DND-41 (cell line): ENCODE results near the gene HSD17B14.
A peak's percentile ranks its signal among the peaks of the same experiment; 100 is the strongest.

Experiments used
- ATAC-seq: fragments of 200-7000 bp; cut with Tn5 transposase; 3 replicates; pipeline ENCODE4 v1.9.1; 2021; ENCODE audit warnings: low read depth; ENCODE audit not compliant: insufficient read depth
- DNase-seq: peaks from one replicate; pipeline ENCODE4 v3.0.0-alpha.2; 2020
- H2AFZ ChIP-seq: 2 replicates; pipeline ENCODE4 v1.6.0; 2012; ENCODE audit warnings: low read depth, low read length
- H3K27ac ChIP-seq: 2 replicates; pipeline ENCODE4 v1.5.1; 2012; ENCODE audit warnings: low read length, inconsistent platforms
- H3K27me3 ChIP-seq: fragments of 200-600 bp; sonication (generic); 2 replicates; pipeline ENCODE4 v1.6.0; 2012; ENCODE audit warnings: low read length, mild to moderate bottlenecking, inconsistent platforms; ENCODE audit not compliant: insufficient read depth, poor library complexity
- H3K36me3 ChIP-seq: 2 replicates; pipeline ENCODE4 v1.5.1; 2012; ENCODE audit warnings: low read length, inconsistent platforms; ENCODE audit not compliant: insufficient read depth
- H3K4me1 ChIP-seq: 2 replicates; pipeline ENCODE4 v1.5.1; 2012; ENCODE audit warnings: mild to moderate bottlenecking, low read length; ENCODE audit not compliant: insufficient read depth
- H3K4me2 ChIP-seq: 2 replicates; pipeline ENCODE4 v1.6.0; 2012; ENCODE audit warnings: mild to moderate bottlenecking, moderate library complexity, low read length, inconsistent platforms; ENCODE audit not compliant: insufficient read depth
- H3K4me3 ChIP-seq, 2 experiments: fragments of 200-600 bp in 1 of 2; shearing (Covaris generic) in 1 of 2; 2 replicates each; pipeline ENCODE4 v1.5.1; 2012 to 2016; ENCODE audit warnings: inconsistent platforms in 2 of 2, low read length in 2 of 2, mild to moderate bottlenecking in 2 of 2, low read depth in 1 of 2, moderate library complexity in 1 of 2
- H3K79me2 ChIP-seq: 2 replicates; pipeline ENCODE4 v1.6.0; 2012; ENCODE audit warnings: low read length, inconsistent platforms; ENCODE audit not compliant: insufficient read depth
- H3K9ac ChIP-seq: 2 replicates; pipeline ENCODE4 v1.6.0; 2012; ENCODE audit warnings: low read depth, mild to moderate bottlenecking, inconsistent platforms, low read length, moderate library complexity
- H3K9me3 ChIP-seq: 2 replicates; pipeline ENCODE4 v1.5.1; 2012; ENCODE audit warnings: low read length, moderate library complexity, mild to moderate bottlenecking, inconsistent platforms; ENCODE audit not compliant: insufficient read depth, severe bottlenecking
- H4K20me1 ChIP-seq: 2 replicates; pipeline ENCODE4 v1.6.0; 2012; ENCODE audit warnings: low read length; ENCODE audit not compliant: insufficient read depth
- EZH2 ChIP-seq: IDR thresholded peaks from 3 replicates; pipeline ENCODE4 v1.6.1; 2012; ENCODE audit warnings: borderline replicate concordance, low read depth, mild to moderate bottlenecking, moderate library complexity, low read length, inconsistent platforms; ENCODE audit not compliant: severe bottlenecking
- TF ChIP-seq, protein P1 (sequence below): IDR thresholded peaks from 2 replicates; pipeline ENCODE4 v1.5.1; 2012; ENCODE audit warnings: borderline replicate concordance, low read length, moderate library complexity, mild to moderate bottlenecking; ENCODE audit not compliant: poor library complexity, severe bottlenecking; ENCODE audit errors: extremely low read depth

HSD17B14 gene

DNA sequence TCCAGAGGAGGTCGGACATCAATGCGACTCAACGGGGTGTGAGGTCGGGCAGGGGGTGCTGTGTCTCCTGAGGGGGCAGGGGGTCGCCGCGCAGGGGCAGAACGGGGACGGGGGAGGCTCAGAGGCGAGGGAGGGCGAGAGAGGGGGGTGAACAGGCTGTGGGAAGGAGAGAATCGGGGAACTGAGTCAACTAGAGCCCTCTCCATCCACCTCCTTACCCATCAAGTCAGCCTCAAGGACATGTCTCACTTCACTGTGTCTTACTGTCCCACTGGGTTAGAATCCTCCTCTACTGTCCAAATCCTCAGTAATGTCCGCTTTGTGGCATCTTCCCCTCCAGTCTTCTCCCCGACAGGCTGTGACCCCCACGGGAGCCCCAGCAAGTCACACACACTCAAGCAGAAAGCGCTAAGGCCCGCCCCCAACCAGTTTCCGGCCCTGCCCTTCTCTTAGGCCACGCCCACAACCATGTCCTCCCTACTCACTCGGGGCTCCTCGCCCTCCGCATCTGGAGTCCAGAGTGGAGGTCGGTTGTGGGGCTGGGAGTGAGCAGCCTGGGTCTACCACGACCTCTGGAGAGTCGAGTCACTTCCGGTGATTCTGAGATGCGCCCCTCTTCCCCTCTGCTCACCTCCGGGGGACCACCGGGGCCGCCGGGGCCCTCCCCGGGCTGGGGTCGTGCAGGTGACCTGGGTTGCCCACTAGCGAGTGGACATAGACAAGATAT, 22.9 kb upstream of the HSD17B14 start:
- Histone ChIP-seq H3K27ac (no peak overlapping the region), H4K20me1 (no peaks in the 10 kb centered on the region), H3K4me2 (no peak overlapping the region), H3K79me2 (no peaks in the 10 kb centered on the region), H3K36me3 (no peaks in the 10 kb centered on the region), H3K9ac (no peak overlapping the region), H3K9me3 (no peaks in the 10 kb centered on the region), H3K4me1 (no peaks in the 10 kb centered on the region), H3K27me3 (no peaks in the 10 kb centered on the region), H2AFZ (peak overlapping the region; percentile 16; the same call in 1 of the 2 replicates), H3K4me3 (no peak overlapping the region)
- DNase-seq (peak; percentile 51), ATAC-seq (peak; percentile 62; the same call in 2 of the 3 replicates)
- TF ChIP-seq EZH2 = no peak
- TF ChIP-seq, protein P1, sequence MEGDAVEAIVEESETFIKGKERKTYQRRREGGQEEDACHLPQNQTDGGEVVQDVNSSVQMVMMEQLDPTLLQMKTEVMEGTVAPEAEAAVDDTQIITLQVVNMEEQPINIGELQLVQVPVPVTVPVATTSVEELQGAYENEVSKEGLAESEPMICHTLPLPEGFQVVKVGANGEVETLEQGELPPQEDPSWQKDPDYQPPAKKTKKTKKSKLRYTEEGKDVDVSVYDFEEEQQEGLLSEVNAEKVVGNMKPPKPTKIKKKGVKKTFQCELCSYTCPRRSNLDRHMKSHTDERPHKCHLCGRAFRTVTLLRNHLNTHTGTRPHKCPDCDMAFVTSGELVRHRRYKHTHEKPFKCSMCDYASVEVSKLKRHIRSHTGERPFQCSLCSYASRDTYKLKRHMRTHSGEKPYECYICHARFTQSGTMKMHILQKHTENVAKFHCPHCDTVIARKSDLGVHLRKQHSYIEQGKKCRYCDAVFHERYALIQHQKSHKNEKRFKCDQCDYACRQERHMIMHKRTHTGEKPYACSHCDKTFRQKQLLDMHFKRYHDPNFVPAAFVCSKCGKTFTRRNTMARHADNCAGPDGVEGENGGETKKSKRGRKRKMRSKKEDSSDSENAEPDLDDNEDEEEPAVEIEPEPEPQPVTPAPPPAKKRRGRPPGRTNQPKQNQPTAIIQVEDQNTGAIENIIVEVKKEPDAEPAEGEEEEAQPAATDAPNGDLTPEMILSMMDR = no peak

DNA sequence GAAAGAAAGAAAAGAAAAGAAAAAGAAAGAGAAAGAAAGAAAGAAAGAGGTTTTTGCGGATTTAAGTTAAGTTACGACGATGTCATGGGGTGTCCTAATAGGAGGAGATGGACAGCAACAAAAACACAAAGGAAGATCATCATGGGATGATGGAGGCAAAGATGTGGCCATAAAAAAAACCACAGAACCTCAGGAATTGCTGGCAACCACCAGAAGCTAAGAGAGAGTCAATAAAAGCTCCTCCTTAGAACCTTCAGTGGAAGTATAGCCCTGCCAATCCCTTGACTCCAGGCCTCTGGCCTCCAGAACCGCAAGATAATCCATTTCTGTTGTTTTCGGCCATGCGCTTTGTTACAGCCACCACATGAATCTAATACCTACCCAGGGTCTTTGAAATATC, 20.6 kb upstream of the HSD17B14 start:
- Histone ChIP-seq H4K20me1 (no peaks in the 10 kb centered on the region), H3K4me3 (no peak overlapping the region), H3K36me3 (no peaks in the 10 kb centered on the region), H3K9ac (no peak overlapping the region), H3K27ac (no peak overlapping the region), H3K4me2 (no peak overlapping the region), H3K4me1 (no peaks in the 10 kb centered on the region), H2AFZ (no peak overlapping the region), H3K79me2 (no peaks in the 10 kb centered on the region), H3K9me3 (no peaks in the 10 kb centered on the region), H3K27me3 (no peaks in the 10 kb centered on the region)
- no peak for DNase-seq
- TF ChIP-seq, protein P1 = no peak
- no peak for TF ChIP-seq EZH2
- no peak for ATAC-seq

DNA sequence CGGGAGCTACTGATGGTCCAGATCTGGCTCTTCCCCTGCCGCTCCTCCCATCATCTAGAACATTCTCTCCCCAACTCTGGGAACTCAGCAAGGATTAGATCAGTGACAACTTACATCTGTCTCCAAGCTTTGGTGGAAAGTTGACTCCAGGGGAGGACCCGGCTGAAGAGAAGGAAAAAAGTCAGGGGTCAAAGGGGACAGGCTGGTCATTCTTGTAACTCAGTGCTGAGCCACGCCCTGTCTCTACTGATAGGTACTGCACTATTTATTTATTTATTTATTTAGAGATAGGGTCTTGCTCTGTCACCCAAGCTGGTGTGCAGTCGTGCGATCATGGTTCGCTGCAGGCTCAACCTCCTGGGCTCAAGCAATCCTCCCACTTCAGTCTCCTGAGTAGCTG, 17.8 kb upstream of the HSD17B14 start:
- Histone ChIP-seq H3K9me3 (no peaks in the 10 kb centered on the region), H3K79me2 (no peaks in the 10 kb centered on the region), H2AFZ (no peak overlapping the region), H3K4me3 (no peak overlapping the region), H3K27me3 (no peaks in the 10 kb centered on the region), H3K9ac (no peak overlapping the region), H3K4me1 (no peaks in the 10 kb centered on the region), H3K27ac (no peak overlapping the region), H4K20me1 (no peaks in the 10 kb centered on the region), H3K36me3 (no peaks in the 10 kb centered on the region), H3K4me2 (no peak overlapping the region)
- DNase-seq = no peak
- TF ChIP-seq EZH2 = no peak
- TF ChIP-seq, protein P1 = no peak
- ATAC-seq = no peak

DNA sequence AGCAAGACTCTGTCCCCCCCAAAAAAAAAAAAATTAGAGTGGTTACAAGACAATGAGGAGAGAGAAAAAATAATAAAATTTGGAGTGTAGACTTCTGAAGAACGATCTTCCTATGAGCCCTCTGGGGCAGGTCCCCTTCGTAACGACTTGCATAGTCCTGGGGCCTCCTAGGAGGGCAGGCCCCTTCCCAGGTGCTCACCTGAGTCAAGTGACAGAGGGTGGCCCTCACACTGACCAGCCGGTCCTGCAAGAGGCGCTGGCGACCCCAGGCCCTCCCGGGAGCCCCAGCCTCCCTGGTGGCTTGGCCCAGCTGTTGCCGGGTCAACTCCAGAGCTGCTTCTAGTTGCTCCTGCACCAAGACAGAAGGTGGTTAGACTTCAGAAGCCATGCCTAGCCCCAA, 17.2 kb upstream of the HSD17B14 start:
- no peak overlapping the region for H2AFZ ChIP-seq
- no peaks in the 10 kb centered on the region for H3K4me1 ChIP-seq
- TF ChIP-seq EZH2 = no peak
- TF ChIP-seq, protein P1 = no peak
- no peak overlapping the region for H3K9ac ChIP-seq
- no peak for DNase-seq
- H3K36me3 ChIP-seq = no peaks in the 10 kb centered on the region
- no peaks in the 10 kb centered on the region for H3K9me3 ChIP-seq
- no peak for ATAC-seq
- H3K79me2 ChIP-seq = no peaks in the 10 kb centered on the region
- H3K4me3 ChIP-seq = no peak overlapping the region
- H4K20me1 ChIP-seq = no peaks in the 10 kb centered on the region
- no peak overlapping the region for H3K27ac ChIP-seq
- H3K4me2 ChIP-seq = no peak overlapping the region
- no peaks in the 10 kb centered on the region for H3K27me3 ChIP-seq
